A673 (cell line): ENCODE measurements around the gene MTMR2. TPM values are rescaled to one million over a fixed set of nuclear protein-coding genes. Genes with fewer than 3 reads are reported as not detected.

Source experiments
- BruUV-seq: library from RNA; stranded (reverse); fragments of 400-500 nt; replicated peaks from 2 replicates; lab custom pipeline; 2021; lab: Mats Ljungman, UMichigan
- CTCF ChIA-PET: fragments of 300-600 bp; sonication (Branson Sonifier 250); formaldehyde crosslinking; loops from one replicate; lab custom pipeline; 2022; ENCODE audit warnings: antibody characterized with exemption; lab: Charles Lee
- POLR2A ChIA-PET: fragments of 300-600 bp; sonication (Branson Sonifier 250); formaldehyde crosslinking; loops from one replicate; lab custom pipeline; 2022; ENCODE audit warnings: antibody characterized with exemption; ENCODE audit not compliant: low non-redundant PET; lab: Charles Lee
- DNase-seq: peaks from one replicate; pipeline ENCODE4 v3.0.0-alpha.2; 2015; ENCODE audit warnings: low spot score
- H3K27ac ChIP-seq: fragments of 200-600 bp; sonication (generic); 2 replicates; pipeline ENCODE4 v1.5.1; 2016; ENCODE audit warnings: mixed run types, low read depth, mild to moderate bottlenecking, mixed read lengths, antibody characterized with exemption, low read length; ENCODE audit not compliant: poor library complexity, severe bottlenecking
- H3K27me3 ChIP-seq: fragments of 200-600 bp; sonication (generic); replicated peaks from 2 replicates; pipeline ENCODE4 v1.6.1; 2017; ENCODE audit warnings: mixed run types, low read depth, mild to moderate bottlenecking, mixed read lengths, antibody characterized with exemption, low read length; ENCODE audit not compliant: insufficient read depth, poor library complexity
- H3K36me3 ChIP-seq: fragments of 200-600 bp; sonication (generic); 2 replicates; pipeline ENCODE4 v1.6.1; 2016; ENCODE audit warnings: mixed run types, mild to moderate bottlenecking, mixed read lengths, antibody characterized with exemption, low read length; ENCODE audit not compliant: insufficient read depth, poor library complexity, severe bottlenecking
- H3K4me1 ChIP-seq: fragments of 200-600 bp; sonication (generic); 2 replicates; pipeline ENCODE4 v1.6.1; 2017; ENCODE audit warnings: mixed run types, mild to moderate bottlenecking, mixed read lengths, antibody characterized with exemption, low read length; ENCODE audit not compliant: insufficient read depth, poor library complexity, severe bottlenecking
- H3K4me3 ChIP-seq: fragments of 200-600 bp; sonication (generic); 2 replicates; pipeline ENCODE4 v1.5.1; 2016; ENCODE audit warnings: low read depth, mixed run types, mild to moderate bottlenecking, mixed read lengths, low read length; ENCODE audit not compliant: poor library complexity, severe bottlenecking
- H3K9me3 ChIP-seq: fragments of 200-600 bp; sonication (generic); 2 replicates; pipeline ENCODE4 v1.6.1; 2016; ENCODE audit warnings: mixed run types, low read depth, mild to moderate bottlenecking, mixed read lengths, antibody characterized with exemption, low read length; ENCODE audit not compliant: poor library complexity, severe bottlenecking
- EZH2 ChIP-seq: fragments of 200-600 bp; sonication (generic); IDR thresholded peaks from 2 replicates; pipeline ENCODE4 v1.6.1; 2017; ENCODE audit warnings: borderline replicate concordance, low read depth, mild to moderate bottlenecking, mixed read lengths, antibody characterized with exemption, low read length; ENCODE audit not compliant: poor library complexity, severe bottlenecking
- intact Hi-C: fragments of 100-400 bp; cut with micrococcal nuclease; formaldehyde crosslinking; loops from one replicate; pipeline ENCODE4 v1.10.0; 2022; ENCODE audit not compliant: unreplicated experiment
- total RNA-seq: library from RNA; stranded (reverse); gene quantifications from 2 replicates; pipeline ENCODE4 v1.2.3, GENCODE V29; 2021
- TF ChIP-seq, protein P1 (sequence below): fragments of 300-800, 200-600 bp; sonication (generic); conservative IDR thresholded peaks from 2 replicates; pipeline ENCODE4 v1.5.1; 2017; ENCODE audit warnings: low read depth, mild to moderate bottlenecking, antibody characterized with exemption, low read length, moderate library complexity, mixed read lengths

MTMR2 gene
- total RNA-seq, 1 experiment from 2014 or later: 58.6 TPM

DNA sequence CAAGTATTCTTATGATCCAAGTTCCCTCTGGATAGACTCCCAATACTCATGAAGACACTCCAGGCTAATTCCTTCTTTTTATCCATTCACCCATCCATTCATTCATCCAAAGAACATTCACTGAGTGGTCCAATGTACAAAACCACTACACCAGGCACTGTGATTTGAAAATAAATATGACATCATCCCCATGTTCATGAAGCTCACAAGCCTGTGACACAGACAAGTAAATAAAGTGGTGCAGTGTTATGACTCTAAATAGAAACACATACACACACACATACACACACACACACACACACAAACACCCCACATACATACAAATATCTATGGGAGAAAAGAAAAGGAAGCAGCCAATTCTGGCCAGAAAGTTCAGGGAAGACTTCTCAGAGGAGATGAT lies 35.5 kb downstream of the MTMR2 start:
- Histone ChIP-seq H3K4me3 (no peak overlapping the region), H3K36me3 (no peaks in the 10 kb centered on the region), H3K4me1 (no peaks in the 10 kb centered on the region), H3K27me3 (no peaks in the 10 kb centered on the region), H3K27ac (no peak overlapping the region), H3K9me3 (no peaks in the 10 kb centered on the region)
- intact Hi-C loops: no loop called here
- DNase-seq: no peak
- CTCF ChIA-PET: no interaction called here
- TF ChIP-seq EZH2: no peak
- TF ChIP-seq, protein P1, sequence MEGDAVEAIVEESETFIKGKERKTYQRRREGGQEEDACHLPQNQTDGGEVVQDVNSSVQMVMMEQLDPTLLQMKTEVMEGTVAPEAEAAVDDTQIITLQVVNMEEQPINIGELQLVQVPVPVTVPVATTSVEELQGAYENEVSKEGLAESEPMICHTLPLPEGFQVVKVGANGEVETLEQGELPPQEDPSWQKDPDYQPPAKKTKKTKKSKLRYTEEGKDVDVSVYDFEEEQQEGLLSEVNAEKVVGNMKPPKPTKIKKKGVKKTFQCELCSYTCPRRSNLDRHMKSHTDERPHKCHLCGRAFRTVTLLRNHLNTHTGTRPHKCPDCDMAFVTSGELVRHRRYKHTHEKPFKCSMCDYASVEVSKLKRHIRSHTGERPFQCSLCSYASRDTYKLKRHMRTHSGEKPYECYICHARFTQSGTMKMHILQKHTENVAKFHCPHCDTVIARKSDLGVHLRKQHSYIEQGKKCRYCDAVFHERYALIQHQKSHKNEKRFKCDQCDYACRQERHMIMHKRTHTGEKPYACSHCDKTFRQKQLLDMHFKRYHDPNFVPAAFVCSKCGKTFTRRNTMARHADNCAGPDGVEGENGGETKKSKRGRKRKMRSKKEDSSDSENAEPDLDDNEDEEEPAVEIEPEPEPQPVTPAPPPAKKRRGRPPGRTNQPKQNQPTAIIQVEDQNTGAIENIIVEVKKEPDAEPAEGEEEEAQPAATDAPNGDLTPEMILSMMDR: no peak
- POLR2A ChIA-PET: no interaction called here
- no TSS peak for BruUV-seq

DNA sequence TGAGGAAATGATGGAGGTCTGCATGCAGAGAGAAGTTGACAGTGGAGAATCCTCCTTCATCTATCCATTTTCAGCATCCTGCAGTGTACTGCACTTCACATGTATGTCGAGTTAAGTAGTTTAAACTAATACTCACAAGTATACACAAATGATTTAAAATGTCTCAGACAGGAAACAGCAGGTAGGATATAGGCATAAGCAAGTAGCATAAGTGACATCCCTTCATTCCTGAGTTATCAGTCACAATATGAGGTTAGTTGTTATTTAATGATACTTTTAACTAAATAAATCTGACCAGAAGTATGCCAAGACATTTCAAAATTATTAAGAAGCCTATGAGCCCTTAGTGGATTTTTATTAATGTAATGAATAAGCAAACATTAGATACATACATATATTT lies 37.4 kb downstream of the MTMR2 start:
- ChIA-PET POLR2A (no interaction called here), CTCF (no interaction called here)
- no peak for DNase-seq
- H3K4me1 ChIP-seq: no peaks in the 10 kb centered on the region
- intact Hi-C loops: no loop called here
- no TSS peak for BruUV-seq
- H3K27me3 ChIP-seq: no peaks in the 10 kb centered on the region
- no peak overlapping the region for H3K27ac ChIP-seq
- no peaks in the 10 kb centered on the region for H3K9me3 ChIP-seq
- no peak for TF ChIP-seq EZH2
- TF ChIP-seq, protein P1: no peak
- H3K36me3 ChIP-seq: no peaks in the 10 kb centered on the region
- no peak overlapping the region for H3K4me3 ChIP-seq

DNA sequence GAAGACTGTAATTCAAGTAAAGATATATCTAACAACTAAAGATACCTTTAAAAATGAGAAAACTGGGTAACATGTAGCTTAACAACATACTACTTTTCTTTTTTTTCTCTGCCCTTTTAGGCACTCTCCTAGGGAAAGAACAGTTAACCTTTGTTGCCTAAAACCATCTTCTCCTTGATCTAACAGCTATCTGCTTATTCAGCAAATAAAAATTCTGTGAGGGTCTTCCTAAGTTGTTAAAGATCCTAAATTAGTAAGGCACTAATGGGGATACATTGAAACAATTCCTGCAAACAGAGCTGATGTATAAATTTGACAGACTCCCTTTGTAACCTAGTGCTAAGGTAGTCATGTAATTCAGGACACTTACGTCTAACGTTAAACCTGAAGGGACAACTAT lies 39.1 kb downstream of the MTMR2 start:
- ChIA-PET CTCF (no interaction called here), POLR2A (no interaction called here)
- Histone ChIP-seq H3K27ac (no peak overlapping the region), H3K4me3 (no peak overlapping the region), H3K9me3 (no peaks in the 10 kb centered on the region), H3K27me3 (no peaks in the 10 kb centered on the region), H3K4me1 (no peaks in the 10 kb centered on the region), H3K36me3 (no peaks in the 10 kb centered on the region)
- BruUV-seq: no TSS peak
- TF ChIP-seq, protein P1: no peak
- TF ChIP-seq EZH2: no peak
- intact Hi-C loops: no loop called here
- no peak for DNase-seq
